Kidney epithelial cell (primary cell): ENCODE results near the gene CDH2. TPM values are rescaled to one million over a fixed set of nuclear protein-coding genes. Genes with fewer than 3 reads are reported as not detected.

Experiments used
- DNase-seq: peaks from one replicate; pipeline ENCODE4 v3.0.0-alpha.2; 2010; ENCODE audit warnings: low read depth
- H3K27me3 ChIP-seq: 2 replicates; pipeline ENCODE4 v1.6.0; 2011; ENCODE audit warnings: low read length; ENCODE audit not compliant: control insufficient read depth, insufficient read depth
- H3K36me3 ChIP-seq: 2 replicates; pipeline ENCODE4 v1.5.1; 2011; ENCODE audit warnings: low read length; ENCODE audit not compliant: control insufficient read depth, insufficient read depth
- H3K4me3 ChIP-seq: 2 replicates; pipeline ENCODE4 v1.5.1; 2011; ENCODE audit warnings: low read depth, mild to moderate bottlenecking, control low read depth, low read length
- total RNA-seq: library from RNA; depleted of rRNA; stranded (reverse); fragments of >200 nt; gene quantifications from 2 replicates; pipeline ENCODE4 v1.2.3, GENCODE V29; 2015
- TF ChIP-seq, protein P1 (sequence below): IDR thresholded peaks from 2 replicates; pipeline ENCODE4 v1.5.1; 2011; ENCODE audit warnings: mild to moderate bottlenecking, moderate library complexity, low read length, control low read depth, inconsistent platforms; ENCODE audit not compliant: insufficient read depth, poor library complexity, severe bottlenecking

Gene CDH2
- total RNA-seq, 1 donor from 2014 or later: 190 TPM

DNA sequence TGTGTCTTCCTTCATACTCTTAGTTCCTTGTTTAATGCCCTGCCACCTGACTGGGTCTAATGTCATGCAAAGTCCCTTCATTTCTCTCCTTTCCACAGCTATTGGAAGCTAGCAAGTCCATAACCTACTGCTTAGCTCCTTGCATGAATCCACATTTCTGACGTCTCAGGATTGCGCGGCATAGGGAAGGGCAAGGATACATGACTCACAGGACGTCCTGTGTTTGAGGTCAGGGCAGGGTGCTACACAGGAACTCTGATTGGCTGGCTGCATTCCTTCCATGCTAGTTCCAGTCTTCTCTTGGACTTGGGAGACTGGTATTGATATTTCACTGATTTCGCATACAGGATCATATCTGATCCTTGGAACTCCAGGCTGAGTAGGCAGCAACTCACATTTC is 137.9 kb downstream of the CDH2 start:
- TF ChIP-seq, protein P1, sequence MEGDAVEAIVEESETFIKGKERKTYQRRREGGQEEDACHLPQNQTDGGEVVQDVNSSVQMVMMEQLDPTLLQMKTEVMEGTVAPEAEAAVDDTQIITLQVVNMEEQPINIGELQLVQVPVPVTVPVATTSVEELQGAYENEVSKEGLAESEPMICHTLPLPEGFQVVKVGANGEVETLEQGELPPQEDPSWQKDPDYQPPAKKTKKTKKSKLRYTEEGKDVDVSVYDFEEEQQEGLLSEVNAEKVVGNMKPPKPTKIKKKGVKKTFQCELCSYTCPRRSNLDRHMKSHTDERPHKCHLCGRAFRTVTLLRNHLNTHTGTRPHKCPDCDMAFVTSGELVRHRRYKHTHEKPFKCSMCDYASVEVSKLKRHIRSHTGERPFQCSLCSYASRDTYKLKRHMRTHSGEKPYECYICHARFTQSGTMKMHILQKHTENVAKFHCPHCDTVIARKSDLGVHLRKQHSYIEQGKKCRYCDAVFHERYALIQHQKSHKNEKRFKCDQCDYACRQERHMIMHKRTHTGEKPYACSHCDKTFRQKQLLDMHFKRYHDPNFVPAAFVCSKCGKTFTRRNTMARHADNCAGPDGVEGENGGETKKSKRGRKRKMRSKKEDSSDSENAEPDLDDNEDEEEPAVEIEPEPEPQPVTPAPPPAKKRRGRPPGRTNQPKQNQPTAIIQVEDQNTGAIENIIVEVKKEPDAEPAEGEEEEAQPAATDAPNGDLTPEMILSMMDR: no peak
- no peak overlapping the region for H3K4me3 ChIP-seq
- H3K27me3 ChIP-seq: no peaks in the 10 kb centered on the region
- DNase-seq: no peak
- H3K36me3 ChIP-seq: no peaks in the 10 kb centered on the region

- H3K36me3 ChIP-seq: no peaks in the 10 kb centered on the region
- DNase-seq: no peak
- H3K4me3 ChIP-seq: no peak overlapping the region
- no peaks in the 10 kb centered on the region for H3K27me3 ChIP-seq
- TF ChIP-seq, protein P1: no peak
These were observed 140.4 kb downstream of the CDH2 start for GRCh38 chr18:28036488-28036887.

DNA sequence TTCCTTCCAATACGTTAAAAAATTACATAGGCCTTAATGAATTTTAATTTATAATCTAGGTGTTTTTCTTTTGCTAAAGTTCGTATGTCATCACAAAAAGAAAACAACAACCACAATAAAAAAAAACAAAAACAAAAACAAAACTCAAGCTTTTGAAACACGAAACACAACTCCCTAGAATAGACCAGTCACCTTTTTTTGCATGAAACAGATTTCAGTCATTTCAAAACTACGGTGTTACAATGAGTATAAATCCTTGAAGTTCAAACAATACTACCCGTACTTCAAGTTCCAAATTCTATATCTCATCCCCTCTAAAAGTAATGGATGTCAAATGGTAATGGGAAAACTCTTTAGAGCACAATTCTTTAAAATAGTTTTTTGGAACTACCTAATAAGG is 142.4 kb downstream of the CDH2 start:
- TF ChIP-seq, protein P1: no peak
- H3K4me3 ChIP-seq: no peak overlapping the region
- H3K27me3 ChIP-seq: no peaks in the 10 kb centered on the region
- no peak for DNase-seq
- H3K36me3 ChIP-seq: no peaks in the 10 kb centered on the region

GRCh38 chr18:28032177-28032576 is 144.8 kb downstream of the CDH2 start:
- TF ChIP-seq, protein P1: no peak
- H3K27me3 ChIP-seq: no peaks in the 10 kb centered on the region
- H3K4me3 ChIP-seq: no peak overlapping the region
- DNase-seq: no peak
- no peaks in the 10 kb centered on the region for H3K36me3 ChIP-seq

DNA sequence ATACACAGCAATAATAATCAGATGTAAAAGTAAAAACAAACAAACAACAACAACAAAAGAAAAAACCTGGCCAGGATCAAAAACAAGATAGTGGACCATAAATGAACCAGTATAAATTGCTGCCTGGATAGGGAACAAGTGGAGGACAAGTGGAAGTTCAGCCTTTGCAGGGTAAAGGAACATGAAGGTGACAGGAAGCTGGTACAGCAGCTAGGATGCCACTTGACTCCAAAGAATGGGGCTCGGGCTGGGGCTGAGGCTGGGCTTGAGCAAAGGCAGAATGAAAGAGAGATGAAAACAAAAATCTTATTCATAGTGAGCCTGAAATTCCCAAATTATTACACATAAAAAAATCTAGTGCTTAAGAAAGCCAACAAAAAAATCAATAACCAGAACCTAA is 146.5 kb downstream of the CDH2 start:
- H3K36me3 ChIP-seq: no peaks in the 10 kb centered on the region
- TF ChIP-seq, protein P1: no peak
- H3K4me3 ChIP-seq: no peak overlapping the region
- DNase-seq: no peak
- H3K27me3 ChIP-seq: no peaks in the 10 kb centered on the region

- TF ChIP-seq, protein P1: no peak
These were observed 149.2 kb downstream of the CDH2 start for GRCh38 chr18:28027755-28028154.

More at GRCh38 chr18:28027755-28028154, 149.2 kb downstream of the CDH2 start:
- Histone ChIP-seq H3K36me3 (no peaks in the 10 kb centered on the region), H3K4me3 (no peak overlapping the region), H3K27me3 (no peaks in the 10 kb centered on the region)
- DNase-seq: no peak
